ENCODE data around the gene SOAT2.

Gene SOAT2, protein sequence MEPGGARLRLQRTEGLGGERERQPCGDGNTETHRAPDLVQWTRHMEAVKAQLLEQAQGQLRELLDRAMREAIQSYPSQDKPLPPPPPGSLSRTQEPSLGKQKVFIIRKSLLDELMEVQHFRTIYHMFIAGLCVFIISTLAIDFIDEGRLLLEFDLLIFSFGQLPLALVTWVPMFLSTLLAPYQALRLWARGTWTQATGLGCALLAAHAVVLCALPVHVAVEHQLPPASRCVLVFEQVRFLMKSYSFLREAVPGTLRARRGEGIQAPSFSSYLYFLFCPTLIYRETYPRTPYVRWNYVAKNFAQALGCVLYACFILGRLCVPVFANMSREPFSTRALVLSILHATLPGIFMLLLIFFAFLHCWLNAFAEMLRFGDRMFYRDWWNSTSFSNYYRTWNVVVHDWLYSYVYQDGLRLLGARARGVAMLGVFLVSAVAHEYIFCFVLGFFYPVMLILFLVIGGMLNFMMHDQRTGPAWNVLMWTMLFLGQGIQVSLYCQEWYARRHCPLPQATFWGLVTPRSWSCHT

GRCh38 chr12:53102883-53103807, at the start of gene SOAT2:
Gene SOAT2 (plus strand): TSS chr12:53103486. CDS start chr12:53103578, 92 bp downstream.
- FAIRE-seq: no peak

- FAIRE-seq: no peak
Observed at GRCh38 chr12:53054112-53054878, 49.0 kb upstream of the SOAT2 start.

GRCh38 chr12:53055471-53056266, 47.6 kb upstream of the SOAT2 start:
- no peak for FAIRE-seq

- no peak for FAIRE-seq
Observed at GRCh38 chr12:53056296-53056695, 47.0 kb upstream of the SOAT2 start.

DNA sequence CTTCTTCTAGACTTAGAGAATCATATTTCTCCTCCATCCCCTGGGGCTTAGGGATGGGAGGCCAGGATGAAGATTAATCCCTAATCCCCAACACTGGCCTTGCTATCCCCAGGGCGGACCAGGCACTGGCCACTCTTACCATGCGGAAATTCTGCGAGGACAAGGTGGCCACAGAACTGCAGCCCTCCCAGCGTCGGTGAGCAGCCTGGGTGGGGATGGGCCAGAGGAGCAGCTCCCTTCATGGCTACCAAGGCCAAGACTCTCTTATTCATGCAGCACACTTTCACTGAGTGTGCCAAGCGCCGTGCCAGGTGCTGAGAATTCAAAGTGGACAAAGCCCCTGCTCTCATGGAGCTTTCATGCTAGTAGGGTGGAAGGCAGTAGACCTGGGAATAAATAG, 46.4 kb upstream of the SOAT2 start:
- FAIRE-seq: no peak

GRCh38 chr12:53057816-53058500, 45.3 kb upstream of the SOAT2 start:
- no peak for FAIRE-seq

GRCh38 chr12:53058674-53059433, 44.4 kb upstream of the SOAT2 start:
- no peak for FAIRE-seq

GRCh38 chr12:53059434-53060063, 43.7 kb upstream of the SOAT2 start:
- FAIRE-seq: no peak

GRCh38 chr12:53060064-53060720, 43.1 kb upstream of the SOAT2 start:
- FAIRE-seq: no peak

DNA sequence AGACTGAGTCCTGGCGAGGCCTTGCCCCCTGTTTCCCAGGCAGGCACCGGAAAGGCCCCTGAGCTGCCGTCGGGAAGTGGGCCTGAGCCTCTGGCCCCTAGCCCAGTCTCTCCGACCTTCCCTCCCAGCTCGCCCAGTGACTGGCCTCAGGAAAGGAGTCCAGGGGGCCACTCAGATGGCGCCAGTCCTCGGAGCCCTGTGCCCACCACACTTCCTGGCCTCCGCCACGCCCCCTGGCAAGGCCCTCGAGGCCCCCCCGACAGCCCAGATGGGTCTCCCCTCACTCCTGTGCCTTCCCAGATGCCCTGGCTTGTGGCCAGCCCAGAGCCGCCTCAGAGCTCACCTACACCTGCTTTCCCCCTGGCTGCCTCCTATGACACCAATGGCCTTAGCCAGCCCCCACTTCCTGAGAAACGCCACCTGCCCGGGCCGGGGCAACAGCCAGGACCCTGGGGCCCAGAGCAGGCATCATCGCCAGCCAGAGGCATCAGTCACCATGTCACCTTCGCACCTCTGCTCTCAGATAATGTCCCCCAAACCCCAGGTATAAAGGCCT, 42.5 kb upstream of the SOAT2 start:
- FAIRE-seq: no peak

GRCh38 chr12:53061404-53062010, 41.8 kb upstream of the SOAT2 start:
- FAIRE-seq: no peak

GRCh38 chr12:53062011-53062961, 41.0 kb upstream of the SOAT2 start:
- no peak for FAIRE-seq

GRCh38 chr12:53062977-53063707, 40.1 kb upstream of the SOAT2 start:
- FAIRE-seq: no peak

- no peak for FAIRE-seq
Observed at GRCh38 chr12:53063708-53064612, 39.3 kb upstream of the SOAT2 start.
